ENCODE measurements around the gene THSD4. TPM values are rescaled to one million over a fixed set of nuclear protein-coding genes. Genes with fewer than 3 reads are reported as not detected.

THSD4 gene
- total RNA-seq, 6 experiments from 2014 or later: 5.2 to 21.8 (median 13.7) TPM

DNA sequence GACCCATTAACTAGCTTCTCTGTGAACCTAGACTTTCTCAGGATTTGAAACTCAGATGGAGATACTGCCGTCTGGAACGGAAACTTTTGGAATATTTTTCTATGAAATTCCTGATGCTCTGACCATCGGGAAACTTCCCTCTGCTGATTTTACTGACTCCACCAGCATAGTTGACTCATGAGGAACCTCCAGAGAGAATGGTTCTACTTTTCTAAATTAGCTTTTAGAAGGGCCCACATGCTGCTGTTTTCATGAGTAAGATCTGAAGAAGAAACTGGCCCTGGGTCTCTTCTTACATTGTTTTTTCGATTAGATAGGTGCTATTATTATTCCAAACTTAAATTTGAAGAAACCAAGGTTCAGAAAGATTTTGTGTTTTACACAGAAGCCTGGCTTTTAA is 368.8 kb downstream of the THSD4 start:
- intact Hi-C loops (cut with DNase I): no loop called here
- Histone ChIP-seq H3K27ac (no peak overlapping the region), H3K36me3 (no peaks in the 10 kb centered on the region), H3K4me1 (no peaks in the 10 kb centered on the region), H3K27me3 (no peaks in the 10 kb centered on the region), H3K4me3 (no peak overlapping the region), H3K9me3 (no peaks in the 10 kb centered on the region)
- ATAC-seq: no peak
- 86% methylated on average over 4 of the region's 4 CpGs for WGBS (ENCODE audit: insufficient coverage, low coverage, low lambda C conversion rate, missing lambda C conversion rate)
- DNase-seq: no peak
- TF ChIP-seq, protein P1, sequence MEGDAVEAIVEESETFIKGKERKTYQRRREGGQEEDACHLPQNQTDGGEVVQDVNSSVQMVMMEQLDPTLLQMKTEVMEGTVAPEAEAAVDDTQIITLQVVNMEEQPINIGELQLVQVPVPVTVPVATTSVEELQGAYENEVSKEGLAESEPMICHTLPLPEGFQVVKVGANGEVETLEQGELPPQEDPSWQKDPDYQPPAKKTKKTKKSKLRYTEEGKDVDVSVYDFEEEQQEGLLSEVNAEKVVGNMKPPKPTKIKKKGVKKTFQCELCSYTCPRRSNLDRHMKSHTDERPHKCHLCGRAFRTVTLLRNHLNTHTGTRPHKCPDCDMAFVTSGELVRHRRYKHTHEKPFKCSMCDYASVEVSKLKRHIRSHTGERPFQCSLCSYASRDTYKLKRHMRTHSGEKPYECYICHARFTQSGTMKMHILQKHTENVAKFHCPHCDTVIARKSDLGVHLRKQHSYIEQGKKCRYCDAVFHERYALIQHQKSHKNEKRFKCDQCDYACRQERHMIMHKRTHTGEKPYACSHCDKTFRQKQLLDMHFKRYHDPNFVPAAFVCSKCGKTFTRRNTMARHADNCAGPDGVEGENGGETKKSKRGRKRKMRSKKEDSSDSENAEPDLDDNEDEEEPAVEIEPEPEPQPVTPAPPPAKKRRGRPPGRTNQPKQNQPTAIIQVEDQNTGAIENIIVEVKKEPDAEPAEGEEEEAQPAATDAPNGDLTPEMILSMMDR (IDR thresholded peaks at IDR 0.05): no peak
- no peak for TF ChIP-seq POLR2A (IDR thresholded peaks at IDR 0.05)

DNA sequence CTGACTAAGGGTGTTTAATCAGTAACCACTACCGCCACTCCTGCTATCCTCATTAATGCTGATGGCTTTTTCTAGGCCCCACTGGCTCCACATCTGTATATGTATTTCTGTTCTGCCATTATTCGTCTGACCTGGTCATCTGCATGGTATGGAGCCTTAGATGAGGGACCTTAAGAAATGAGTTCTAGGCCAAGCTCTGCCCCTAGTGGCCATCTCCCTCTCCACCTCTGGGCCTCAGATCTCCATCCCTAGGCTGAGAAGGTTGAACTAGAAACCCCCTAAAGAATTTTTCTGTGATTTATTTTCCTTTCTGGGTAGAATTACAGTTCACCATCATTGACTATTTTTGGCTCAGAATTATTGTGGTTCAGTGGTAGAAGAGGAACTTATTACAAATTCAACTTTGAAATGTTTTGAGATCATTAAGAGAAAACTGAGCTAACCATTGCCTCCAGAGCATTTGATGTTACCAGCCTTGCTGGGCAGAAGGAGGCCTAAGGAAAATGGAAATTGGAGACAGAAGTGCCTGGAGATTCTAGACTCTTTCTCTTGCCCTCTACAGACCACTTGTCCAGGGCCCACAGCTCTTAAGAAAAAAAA is 369.9 kb downstream of the THSD4 start:
- H3K4me3 ChIP-seq: no peak overlapping the region
- ATAC-seq (no peak), DNase-seq (no peak)
- 80% methylated on average over 2 of the region's 2 CpGs for WGBS (ENCODE audit: insufficient coverage, low coverage, low lambda C conversion rate, missing lambda C conversion rate)
- H3K9me3 ChIP-seq: no peaks in the 10 kb centered on the region
- H3K27me3 ChIP-seq: no peaks in the 10 kb centered on the region
- no peaks in the 10 kb centered on the region for H3K36me3 ChIP-seq
- intact Hi-C loops (cut with DNase I): no loop called here
- no peaks in the 10 kb centered on the region for H3K4me1 ChIP-seq
- no peak overlapping the region for H3K27ac ChIP-seq
- TF ChIP-seq, protein P1 (IDR thresholded peaks at IDR 0.05): peak; percentile 6 to 32 (median 14)
- no peak for TF ChIP-seq POLR2A (IDR thresholded peaks at IDR 0.05)

DNA sequence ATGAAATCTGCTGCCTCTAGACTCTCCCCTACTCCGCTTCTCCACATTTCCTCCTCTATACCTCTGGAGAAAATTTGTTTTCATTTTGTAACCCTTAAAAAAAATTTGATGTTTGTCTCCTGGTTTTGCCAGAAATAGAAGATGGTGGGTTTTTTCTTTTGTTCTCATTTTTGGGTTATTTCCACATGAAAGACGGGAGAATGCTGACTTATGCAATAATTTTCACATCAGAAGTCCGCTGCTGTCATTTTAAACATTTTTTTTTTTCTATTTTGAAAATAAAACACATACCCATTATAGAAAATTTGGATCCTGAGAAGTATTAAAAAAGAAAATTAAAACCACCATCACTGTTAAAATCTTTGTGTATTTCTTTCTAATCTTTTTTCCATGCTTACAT is 374.3 kb downstream of the THSD4 start:
- no peak for ATAC-seq
- H3K27me3 ChIP-seq: no peaks in the 10 kb centered on the region
- no peak overlapping the region for H3K27ac ChIP-seq
- DNase-seq: no peak
- TF ChIP-seq, protein P1 (IDR thresholded peaks at IDR 0.05): no peak
- no peak for TF ChIP-seq POLR2A (IDR thresholded peaks at IDR 0.05)
- H3K4me1 ChIP-seq: no peaks in the 10 kb centered on the region
- 92% methylated on average over 3 of the region's 3 CpGs for WGBS (ENCODE audit: insufficient coverage, low coverage, low lambda C conversion rate, missing lambda C conversion rate)
- intact Hi-C loops (cut with DNase I): no loop called here
- no peak overlapping the region for H3K4me3 ChIP-seq
- no peaks in the 10 kb centered on the region for H3K9me3 ChIP-seq
- no peaks in the 10 kb centered on the region for H3K36me3 ChIP-seq

DNA sequence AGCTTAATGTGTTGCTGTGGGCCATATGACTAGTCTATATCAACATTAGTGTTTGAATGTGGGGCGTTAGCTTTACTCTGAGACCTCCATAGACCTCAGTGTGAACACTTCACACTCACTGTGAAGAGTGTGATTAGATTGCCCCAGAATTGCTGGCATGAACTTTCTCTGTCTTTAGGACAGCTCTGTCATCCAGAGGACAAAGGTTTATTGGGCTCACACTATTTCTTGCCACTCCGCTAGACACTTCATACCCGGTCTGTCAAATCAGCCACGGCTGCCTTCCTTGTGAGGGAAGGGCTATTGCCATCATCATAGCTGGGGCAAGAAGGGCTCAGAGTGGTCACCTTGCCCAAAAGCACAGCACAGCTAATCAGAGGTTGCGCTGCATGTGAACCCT is 378.3 kb downstream of the THSD4 start:
- ATAC-seq (no peak), DNase-seq (no peak)
- no peaks in the 10 kb centered on the region for H3K4me1 ChIP-seq
- no peak overlapping the region for H3K4me3 ChIP-seq
- no peaks in the 10 kb centered on the region for H3K27me3 ChIP-seq
- H3K36me3 ChIP-seq: no peaks in the 10 kb centered on the region
- H3K9me3 ChIP-seq: no peaks in the 10 kb centered on the region
- no peak for TF ChIP-seq POLR2A (IDR thresholded peaks at IDR 0.05)
- TF ChIP-seq, protein P1 (IDR thresholded peaks at IDR 0.05): no peak
- intact Hi-C loops (cut with DNase I): no loop called here
- WGBS (ENCODE audit: insufficient coverage, low coverage, low lambda C conversion rate, missing lambda C conversion rate): 86% methylated on average over 5 of the region's 5 CpGs
- no peak overlapping the region for H3K27ac ChIP-seq
